Measurements from ENCODE around the gene CDC42BPG.

The CDC42BPG gene

GRCh38 chr11:64885367-64886286 is 41.2 kb upstream of the CDC42BPG start:
- Mint-ChIP-seq H3K27ac (peak overlapping the region; percentile 79), H3K4me3 (peak overlapping the region; percentile 33), H3K36me3 (ENCODE audit: low read depth) (no peaks in the 10 kb centered on the region), H3K27me3 (ENCODE audit: low read depth) (no peaks in the 10 kb centered on the region), H3K9me3 (no peaks in the 10 kb centered on the region), H3K4me1 (ENCODE audit: low read depth) (peaks cover 27% of the 10 kb centered on the region)

GRCh38 chr11:64884019-64884418 is 39.6 kb upstream of the CDC42BPG start:
- Mint-ChIP-seq H3K27me3 (ENCODE audit: low read depth) (no peaks in the 10 kb centered on the region), H3K4me3 (no peak overlapping the region), H3K9me3 (no peaks in the 10 kb centered on the region), H3K4me1 (ENCODE audit: low read depth) (peaks cover 43% of the 10 kb centered on the region), H3K36me3 (ENCODE audit: low read depth) (no peaks in the 10 kb centered on the region), H3K27ac (peak overlapping the region; percentile 45)

- Mint-ChIP-seq H3K4me3 (no peak overlapping the region), H3K9me3 (no peaks in the 10 kb centered on the region), H3K4me1 (ENCODE audit: low read depth) (peaks cover 43% of the 10 kb centered on the region), H3K27ac (no peak overlapping the region), H3K27me3 (ENCODE audit: low read depth) (no peaks in the 10 kb centered on the region), H3K36me3 (ENCODE audit: low read depth) (no peaks in the 10 kb centered on the region)
These were observed 39.1 kb upstream of the CDC42BPG start for GRCh38 chr11:64883575-64883974.

- Mint-ChIP-seq H3K36me3 (ENCODE audit: low read depth) (no peaks in the 10 kb centered on the region), H3K27ac (no peak overlapping the region), H3K9me3 (no peaks in the 10 kb centered on the region), H3K4me3 (no peak overlapping the region), H3K27me3 (ENCODE audit: low read depth) (no peaks in the 10 kb centered on the region), H3K4me1 (ENCODE audit: low read depth) (peaks cover 39% of the 10 kb centered on the region)
These were observed 37.8 kb upstream of the CDC42BPG start for GRCh38 chr11:64882243-64882642.

- Mint-ChIP-seq H3K4me3 (peak overlapping the region; percentile 88), H3K4me1 (ENCODE audit: low read depth) (peaks cover 46% of the 10 kb centered on the region), H3K27ac (no peak overlapping the region)
These were observed 37.0 kb upstream of the CDC42BPG start for GRCh38 chr11:64881476-64881875.

GRCh38 chr11:64880240-64881001 is 36.0 kb upstream of the CDC42BPG start:
- H3K4me3 Mint-ChIP-seq: peak overlapping the region; percentile 88
- H3K4me1 Mint-ChIP-seq (ENCODE audit: low read depth): peaks cover 49% of the 10 kb centered on the region
- H3K36me3 Mint-ChIP-seq (ENCODE audit: low read depth): peaks cover 15% of the 10 kb centered on the region
- H3K27me3 Mint-ChIP-seq (ENCODE audit: low read depth): no peaks in the 10 kb centered on the region
- H3K27ac Mint-ChIP-seq: peak overlapping the region; percentile 90
- H3K9me3 Mint-ChIP-seq: no peaks in the 10 kb centered on the region

More at GRCh38 chr11:64881476-64881875, 37.0 kb upstream of the CDC42BPG start:
- Mint-ChIP-seq H3K9me3 (no peaks in the 10 kb centered on the region), H3K27me3 (ENCODE audit: low read depth) (no peaks in the 10 kb centered on the region), H3K36me3 (ENCODE audit: low read depth) (peaks cover 6% of the 10 kb centered on the region)

- Mint-ChIP-seq H3K36me3 (ENCODE audit: low read depth) (peaks cover 22% of the 10 kb centered on the region), H3K4me3 (peak overlapping the region; percentile 88), H3K27ac (peak overlapping the region; percentile 90), H3K4me1 (ENCODE audit: low read depth) (peaks cover 54% of the 10 kb centered on the region), H3K27me3 (ENCODE audit: low read depth) (no peaks in the 10 kb centered on the region), H3K9me3 (no peaks in the 10 kb centered on the region)
These were observed 34.9 kb upstream of the CDC42BPG start for GRCh38 chr11:64879244-64879900.

GRCh38 chr11:64878494-64879243 is 34.2 kb upstream of the CDC42BPG start, which contains the start of gene EHD1:
EHD1 (minus strand) TSS chr11:64878621; CDS start chr11:64878464, 157 bp downstream.
- peak within 1 kb of the TSS; percentile 98 for H3K4me3 Mint-ChIP-seq
- no peaks in the 10 kb centered on the region for H3K9me3 Mint-ChIP-seq
- H3K4me1 Mint-ChIP-seq (ENCODE audit: low read depth): peaks cover 57% of the 10 kb centered on the region
- H3K36me3 Mint-ChIP-seq (ENCODE audit: low read depth): peaks cover 24% of the 10 kb centered on the region
- peak within 1 kb of the TSS; percentile 90 for H3K27ac Mint-ChIP-seq
- no peaks in the 10 kb centered on the region for H3K27me3 Mint-ChIP-seq (ENCODE audit: low read depth)

GRCh38 chr11:64878223-64878493 is 33.7 kb upstream of the CDC42BPG start:
- H3K4me1 Mint-ChIP-seq (ENCODE audit: low read depth): peaks cover 60% of the 10 kb centered on the region
- H3K4me3 Mint-ChIP-seq: peak overlapping the region; percentile 98
- H3K9me3 Mint-ChIP-seq: no peaks in the 10 kb centered on the region
- peak overlapping the region; percentile 76 for H3K27ac Mint-ChIP-seq
- H3K36me3 Mint-ChIP-seq (ENCODE audit: low read depth): peaks cover 26% of the 10 kb centered on the region
- H3K27me3 Mint-ChIP-seq (ENCODE audit: low read depth): no peaks in the 10 kb centered on the region

GRCh38 chr11:64877390-64878222 is 33.2 kb upstream of the CDC42BPG start:
- H3K4me1 Mint-ChIP-seq (ENCODE audit: low read depth): peaks cover 66% of the 10 kb centered on the region
- H3K27ac Mint-ChIP-seq: peak overlapping the region; percentile 76
- H3K36me3 Mint-ChIP-seq (ENCODE audit: low read depth): peaks cover 32% of the 10 kb centered on the region
- no peaks in the 10 kb centered on the region for H3K9me3 Mint-ChIP-seq
- no peaks in the 10 kb centered on the region for H3K27me3 Mint-ChIP-seq (ENCODE audit: low read depth)
- H3K4me3 Mint-ChIP-seq: peak overlapping the region; percentile 98

- Mint-ChIP-seq H3K36me3 (ENCODE audit: low read depth) (peaks cover 32% of the 10 kb centered on the region), H3K4me1 (ENCODE audit: low read depth) (peaks cover 70% of the 10 kb centered on the region), H3K4me3 (peak overlapping the region; percentile 98), H3K9me3 (no peaks in the 10 kb centered on the region), H3K27ac (peak overlapping the region; percentile 76), H3K27me3 (ENCODE audit: low read depth) (no peaks in the 10 kb centered on the region)
These were observed 32.4 kb upstream of the CDC42BPG start for GRCh38 chr11:64876835-64877341.

GRCh38 chr11:64876229-64876750 is 31.8 kb upstream of the CDC42BPG start:
- H3K4me3 Mint-ChIP-seq: peak overlapping the region; percentile 98
- H3K4me1 Mint-ChIP-seq (ENCODE audit: low read depth): peaks cover 76% of the 10 kb centered on the region
- H3K27ac Mint-ChIP-seq: peak overlapping the region; percentile 76
- H3K36me3 Mint-ChIP-seq (ENCODE audit: low read depth): peaks cover 36% of the 10 kb centered on the region
- H3K9me3 Mint-ChIP-seq: no peaks in the 10 kb centered on the region
- H3K27me3 Mint-ChIP-seq (ENCODE audit: low read depth): no peaks in the 10 kb centered on the region
